AG10803 (cell line): ENCODE data around the gene SDCCAG8.
A peak's percentile ranks its signal among the peaks of the same experiment; 100 is the strongest.

Experiments used
- DNase-seq: peaks from one replicate; pipeline ENCODE4 v3.0.0; 2010; ENCODE audit warnings: low read depth
- H3K4me3 ChIP-seq: 2 replicates; pipeline ENCODE4 v1.5.1; 2011; ENCODE audit warnings: mild to moderate bottlenecking, low read length, control low read depth
- TF ChIP-seq, protein P1 (sequence below): conservative IDR thresholded peaks from 2 replicates; pipeline ENCODE4 v1.5.1; 2011; ENCODE audit warnings: mild to moderate bottlenecking, low read length, control low read depth, inconsistent platforms

SDCCAG8 gene

DNA sequence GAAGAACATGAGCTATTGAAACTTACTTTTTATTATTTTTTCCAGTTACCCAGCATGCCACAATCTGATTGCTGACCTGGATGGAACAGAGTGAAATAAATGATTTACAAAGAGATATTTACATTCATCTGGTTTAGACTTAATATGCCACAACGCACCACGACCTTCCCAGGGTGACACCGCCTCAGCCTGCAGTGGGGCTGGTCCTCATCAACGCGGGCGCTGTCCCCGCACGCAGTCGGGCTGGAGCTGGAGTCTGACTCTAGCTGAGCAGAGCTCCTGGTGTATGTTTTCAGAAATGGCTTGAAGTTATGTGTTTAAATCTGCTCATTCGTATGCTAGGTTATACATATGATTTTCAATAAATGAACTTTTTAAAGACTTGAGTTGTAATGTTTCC is 243.9 kb downstream of the SDCCAG8 start:
- no peak for DNase-seq
- no peak overlapping the region for H3K4me3 ChIP-seq
- TF ChIP-seq, protein P1, sequence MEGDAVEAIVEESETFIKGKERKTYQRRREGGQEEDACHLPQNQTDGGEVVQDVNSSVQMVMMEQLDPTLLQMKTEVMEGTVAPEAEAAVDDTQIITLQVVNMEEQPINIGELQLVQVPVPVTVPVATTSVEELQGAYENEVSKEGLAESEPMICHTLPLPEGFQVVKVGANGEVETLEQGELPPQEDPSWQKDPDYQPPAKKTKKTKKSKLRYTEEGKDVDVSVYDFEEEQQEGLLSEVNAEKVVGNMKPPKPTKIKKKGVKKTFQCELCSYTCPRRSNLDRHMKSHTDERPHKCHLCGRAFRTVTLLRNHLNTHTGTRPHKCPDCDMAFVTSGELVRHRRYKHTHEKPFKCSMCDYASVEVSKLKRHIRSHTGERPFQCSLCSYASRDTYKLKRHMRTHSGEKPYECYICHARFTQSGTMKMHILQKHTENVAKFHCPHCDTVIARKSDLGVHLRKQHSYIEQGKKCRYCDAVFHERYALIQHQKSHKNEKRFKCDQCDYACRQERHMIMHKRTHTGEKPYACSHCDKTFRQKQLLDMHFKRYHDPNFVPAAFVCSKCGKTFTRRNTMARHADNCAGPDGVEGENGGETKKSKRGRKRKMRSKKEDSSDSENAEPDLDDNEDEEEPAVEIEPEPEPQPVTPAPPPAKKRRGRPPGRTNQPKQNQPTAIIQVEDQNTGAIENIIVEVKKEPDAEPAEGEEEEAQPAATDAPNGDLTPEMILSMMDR = no peak

DNA sequence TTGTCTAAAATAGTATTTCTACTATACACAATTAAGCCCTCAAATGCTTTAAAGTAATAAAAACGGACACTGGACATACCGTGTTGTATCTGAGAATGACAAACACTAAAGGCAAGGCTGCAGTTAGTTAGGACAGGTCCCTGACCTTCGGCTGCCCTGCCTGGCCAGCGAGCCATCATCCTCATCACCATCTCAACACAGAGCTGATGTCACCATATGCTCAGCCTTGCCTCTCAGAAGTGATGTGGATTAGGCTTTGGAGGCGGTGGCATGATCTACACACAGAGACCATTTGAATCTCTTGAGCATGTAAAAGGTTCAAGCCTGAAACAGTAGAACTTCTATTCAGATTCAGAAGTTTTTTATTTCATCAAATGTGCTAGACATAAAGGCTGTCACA is 244.7 kb downstream of the SDCCAG8 start:
- TF ChIP-seq, protein P1 = no peak
- no peak overlapping the region for H3K4me3 ChIP-seq
- no peak for DNase-seq

DNA sequence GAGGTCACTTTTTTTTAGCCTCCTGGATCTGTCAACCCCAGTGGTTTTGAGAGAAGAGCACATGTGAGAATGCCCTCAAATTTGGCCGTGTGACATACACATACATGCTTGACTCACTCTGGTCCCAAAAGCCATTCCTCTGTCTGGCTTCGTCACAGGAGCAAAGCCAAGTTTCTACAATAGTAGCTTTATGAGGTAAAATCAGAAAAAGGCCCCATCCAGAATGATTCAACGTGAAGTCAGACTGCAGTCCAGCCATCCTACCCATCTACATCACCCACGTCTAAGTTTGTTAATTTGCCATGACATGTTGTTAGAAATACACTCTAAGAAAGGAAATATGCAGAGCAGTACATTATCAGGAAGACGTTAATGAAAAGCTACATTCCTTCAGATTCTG is 245.2 kb downstream of the SDCCAG8 start:
- H3K4me3 ChIP-seq = no peak overlapping the region
- TF ChIP-seq, protein P1 = no peak
- peak; percentile 73 for DNase-seq

DNA sequence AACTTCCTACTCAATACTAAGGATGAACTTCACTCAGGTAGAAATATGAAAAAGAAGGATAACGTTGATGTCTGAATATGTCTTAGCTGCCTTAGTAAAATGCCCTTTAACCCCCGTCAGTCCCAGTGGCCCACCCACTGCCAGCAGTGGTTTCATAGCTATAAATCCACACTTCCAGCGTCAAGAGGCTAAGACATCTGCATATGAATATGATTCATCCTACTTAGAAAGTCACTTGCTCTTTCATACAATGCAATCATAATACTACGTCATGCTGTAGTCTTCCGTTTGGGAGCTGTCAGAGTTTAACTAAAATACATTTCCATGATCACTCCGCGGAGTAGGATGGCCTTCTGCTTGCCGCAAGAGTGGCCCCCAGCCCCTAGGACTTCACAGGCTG is 247.3 kb downstream of the SDCCAG8 start:
- DNase-seq = no peak
- no peak overlapping the region for H3K4me3 ChIP-seq
- TF ChIP-seq, protein P1 = no peak

DNA sequence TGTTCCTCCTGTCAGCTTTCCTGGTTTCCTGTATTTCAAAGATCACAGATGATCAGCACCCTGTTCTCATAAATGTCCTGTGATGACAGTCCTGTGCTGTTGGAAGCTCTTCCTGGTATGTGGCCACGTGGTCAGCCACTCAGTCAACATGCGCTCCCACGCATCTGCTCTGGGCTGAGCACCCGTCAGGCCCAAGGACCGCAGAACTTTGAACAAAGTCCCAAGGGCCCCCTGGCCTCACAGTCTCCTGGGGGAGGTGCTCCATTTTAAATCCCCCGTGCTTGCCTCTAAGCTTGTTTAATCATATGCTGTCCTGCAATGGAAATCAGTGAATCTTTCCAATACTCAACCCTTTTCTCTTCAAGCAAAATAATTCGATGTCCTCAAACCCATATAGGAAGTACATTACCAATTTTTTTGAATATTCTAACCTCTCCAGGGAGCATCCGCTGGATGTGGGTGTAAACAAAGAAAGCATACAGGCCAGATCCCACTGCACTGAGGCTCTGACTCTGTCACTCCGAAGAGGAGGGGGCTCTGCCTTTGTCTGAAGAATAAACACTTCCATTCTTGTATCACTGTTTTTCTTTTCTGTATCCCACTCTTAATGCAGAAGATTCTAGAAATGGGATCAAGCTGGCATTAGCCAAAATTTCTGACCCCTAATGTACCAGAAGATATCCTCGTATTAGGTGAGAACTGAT is 250.3 kb downstream of the SDCCAG8 start:
- no peak for DNase-seq
- H3K4me3 ChIP-seq = no peak overlapping the region
- TF ChIP-seq, protein P1 = no peak

DNA sequence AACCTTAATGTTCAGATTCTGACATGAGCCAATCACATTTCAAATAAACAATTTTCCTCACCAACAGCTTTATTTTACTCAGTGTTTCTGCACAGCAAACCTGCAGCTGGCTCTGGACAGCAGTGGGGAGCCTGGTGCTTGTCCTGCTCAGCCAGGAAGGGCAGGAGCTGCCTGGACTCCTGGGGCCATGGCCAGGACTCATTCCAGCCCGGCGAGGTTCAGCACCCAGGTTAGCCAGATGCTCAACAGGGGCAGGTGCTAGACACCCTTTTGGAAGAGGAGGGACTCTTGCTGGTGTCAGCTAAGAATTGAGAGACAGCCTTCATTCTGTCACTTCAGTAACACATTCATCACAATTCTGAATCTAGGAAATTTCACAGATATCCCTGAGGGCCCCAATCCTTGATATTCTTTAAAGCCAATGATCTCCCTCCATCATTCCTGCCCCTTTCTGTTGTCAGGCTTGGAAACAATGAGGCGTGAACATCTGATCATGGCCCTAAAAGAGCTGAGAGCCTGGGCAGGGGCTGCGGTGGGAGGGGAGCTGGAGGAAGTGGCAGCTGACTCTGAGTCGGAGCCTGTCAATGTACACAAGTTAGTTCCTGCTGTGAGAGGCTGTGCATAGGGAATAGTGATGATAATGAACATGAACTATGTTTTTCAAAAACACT is 251.3 kb downstream of the SDCCAG8 start:
- no peak overlapping the region for H3K4me3 ChIP-seq
- TF ChIP-seq, protein P1 = no peak
- DNase-seq = no peak
